Hepatocyte (in vitro differentiated cells): ENCODE data around the gene CTNNA2.
"Not testable (repeated sequence)": the region's sequence is repeated elsewhere in the genome, so short reads cannot be mapped to it uniquely, and the experiment has no call there.

Experiments used
- CTCF ChIP-seq: fragments of 200-600 bp; sonication (generic); IDR thresholded peaks from 2 replicates; pipeline ENCODE4 v1.5.1; 2016; ENCODE audit warnings: antibody characterized with exemption, mild to moderate bottlenecking; ENCODE audit not compliant: poor library complexity
- EZH2 ChIP-seq: fragments of 200-600 bp; sonication (generic); IDR thresholded peaks from 2 replicates; pipeline ENCODE4 v1.6.1; 2016; ENCODE audit warnings: antibody characterized with exemption, mild to moderate bottlenecking, borderline replicate concordance
- EZH2phosphoT487 ChIP-seq: fragments of 200-600 bp; sonication (generic); IDR thresholded peaks from one replicate; pipeline ENCODE4 v1.6.1; 2018; ENCODE audit warnings: antibody characterized with exemption, mild to moderate bottlenecking, low read depth, moderate library complexity; ENCODE audit not compliant: unreplicated experiment, severe bottlenecking

DNA sequence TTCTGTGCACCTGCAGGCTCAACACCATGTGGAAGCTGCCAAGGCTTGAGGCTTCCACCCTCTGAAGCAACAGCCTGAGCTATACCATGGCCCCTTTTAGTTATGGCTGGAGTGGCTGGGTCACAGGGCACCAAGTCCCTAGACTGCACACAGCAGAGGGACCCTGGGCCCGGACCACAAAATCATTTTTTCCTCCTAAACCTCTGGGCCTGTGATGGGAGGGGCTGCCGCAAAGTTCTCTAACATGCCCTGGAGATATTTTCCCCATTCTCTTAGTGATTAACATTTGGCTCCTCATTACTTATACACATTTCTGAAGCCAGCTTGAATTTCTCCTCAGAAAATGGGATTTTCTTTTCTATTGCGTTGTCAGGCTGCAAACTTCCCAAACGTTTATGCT lies 691.1 kb downstream of the CTNNA2 start:
- TF ChIP-seq CTCF, EZH2, EZH2phosphoT487: not testable (repeated sequence)
